Measurements from ENCODE around the gene FLYWCH1.

The FLYWCH1 gene

DNA sequence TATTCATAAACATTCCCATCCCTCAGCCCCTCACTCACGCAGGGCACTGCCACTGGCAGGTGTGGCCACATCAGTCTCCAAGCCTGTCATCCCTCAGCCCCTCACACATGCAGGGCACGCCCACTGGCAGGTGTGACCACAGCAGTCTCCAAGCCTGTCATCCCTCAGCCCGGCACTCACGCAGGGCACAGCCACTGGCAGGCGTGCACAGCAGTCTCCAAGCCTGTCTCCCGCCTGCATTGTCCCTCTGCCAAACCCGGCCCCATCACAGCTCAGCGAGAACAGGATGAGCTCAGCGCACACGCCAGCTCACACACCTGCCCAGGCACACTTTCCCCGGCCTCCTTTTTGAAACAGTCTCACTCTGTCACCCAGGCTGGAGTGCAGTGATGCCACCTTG, 40.9 kb downstream of the FLYWCH1 start:
- DNase-seq (ENCODE audit: low spot score) = no peak

DNA sequence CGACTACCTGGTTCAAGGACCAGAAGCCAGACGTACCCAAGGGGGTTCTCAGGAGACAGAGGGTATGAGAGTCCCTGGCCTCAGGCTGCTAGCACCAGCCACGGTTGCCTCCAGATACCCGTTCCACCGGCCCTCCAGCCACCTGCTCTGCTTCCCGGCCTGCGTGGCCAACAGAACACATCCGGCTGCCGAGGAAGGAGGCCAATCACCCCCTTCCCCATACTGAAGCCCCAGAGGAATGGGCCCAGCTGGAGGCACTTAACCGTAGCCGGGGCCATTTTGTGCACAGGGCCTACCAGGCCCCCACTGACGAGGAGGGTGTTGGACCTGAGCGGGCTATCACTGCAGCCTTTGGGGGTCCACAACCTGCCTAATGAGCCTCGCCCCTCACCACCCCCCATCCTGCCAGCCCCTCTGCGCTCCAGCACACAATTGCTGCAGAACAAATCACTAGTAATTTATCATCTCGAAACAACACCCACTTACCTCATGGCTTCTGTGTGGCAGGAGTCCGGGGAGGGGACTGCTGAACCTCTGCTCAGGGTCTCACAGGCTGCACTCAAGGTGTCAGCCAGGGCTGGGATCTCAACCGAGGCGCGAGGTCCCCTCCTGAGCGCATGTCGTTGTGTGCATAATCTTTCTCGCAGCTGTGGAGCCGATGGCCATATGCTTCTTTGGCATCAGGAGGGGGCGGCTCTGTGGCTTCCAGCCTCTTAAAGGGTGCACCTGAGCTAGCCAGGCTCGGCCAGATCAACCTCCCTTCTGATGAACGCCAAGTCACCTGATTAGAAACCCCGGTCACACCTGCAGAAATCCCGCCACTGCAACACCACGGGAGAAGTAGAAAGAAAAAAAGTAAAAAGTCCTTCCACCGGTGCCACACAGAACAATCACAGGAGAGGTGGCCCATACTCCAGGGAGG, 42.2 kb downstream of the FLYWCH1 start:
- no peak for DNase-seq (ENCODE audit: low spot score)

DNA sequence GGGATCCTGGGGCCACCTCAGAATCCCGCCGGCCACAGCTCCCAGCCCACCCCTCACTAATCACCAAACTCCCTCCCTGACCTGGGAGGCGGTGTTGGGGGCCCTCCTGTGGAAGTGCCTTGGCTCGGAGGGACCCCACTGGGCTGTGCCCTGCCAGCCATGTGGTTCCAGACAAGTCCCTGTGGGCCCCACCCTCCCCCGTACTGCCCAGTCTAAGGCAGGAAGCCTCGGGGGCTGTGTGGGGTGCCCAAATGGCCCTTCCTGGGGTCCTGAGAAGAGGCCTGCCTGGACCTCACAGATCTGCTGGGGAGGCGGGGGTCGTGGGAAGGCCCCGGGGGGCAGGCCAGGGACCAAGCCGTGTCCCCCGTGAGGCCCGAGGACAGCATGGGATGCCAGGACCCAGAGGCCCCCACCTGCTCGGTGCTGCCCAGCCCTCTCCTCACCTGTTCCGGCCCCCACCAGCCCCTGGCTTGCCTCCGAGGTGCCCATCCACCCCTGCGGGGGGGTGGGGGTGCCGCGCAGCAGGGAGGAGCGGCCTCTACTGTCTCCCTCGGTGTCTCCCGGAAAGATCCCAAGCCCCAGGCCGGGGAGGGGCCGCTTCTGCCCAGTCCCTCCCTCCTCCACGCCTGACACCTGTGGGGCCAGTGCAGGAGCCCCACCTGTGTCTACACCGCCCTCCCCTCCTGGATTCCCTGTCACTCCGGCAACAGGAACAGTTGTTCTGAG, 43.1 kb downstream of the FLYWCH1 start:
- no peak for DNase-seq (ENCODE audit: low spot score)

DNA sequence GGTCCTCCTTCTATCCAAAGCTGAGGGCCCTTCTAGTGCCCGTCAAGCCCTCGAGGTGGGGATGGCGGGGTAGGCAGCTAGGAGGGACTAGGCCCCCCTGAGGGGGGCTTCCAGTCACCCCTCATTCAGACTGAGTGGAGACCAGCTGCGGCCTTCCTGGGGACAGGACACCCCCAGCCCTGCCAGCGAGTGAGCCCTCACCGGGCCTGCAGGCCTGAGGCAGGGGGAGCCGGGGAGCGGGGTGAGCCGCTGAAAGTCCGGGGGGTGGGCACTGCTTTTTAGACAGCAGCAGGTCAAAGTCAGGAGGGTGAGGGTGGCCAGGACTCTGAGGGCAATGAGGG, 43.7 kb downstream of the FLYWCH1 start:
- no peak for DNase-seq (ENCODE audit: low spot score)

DNA sequence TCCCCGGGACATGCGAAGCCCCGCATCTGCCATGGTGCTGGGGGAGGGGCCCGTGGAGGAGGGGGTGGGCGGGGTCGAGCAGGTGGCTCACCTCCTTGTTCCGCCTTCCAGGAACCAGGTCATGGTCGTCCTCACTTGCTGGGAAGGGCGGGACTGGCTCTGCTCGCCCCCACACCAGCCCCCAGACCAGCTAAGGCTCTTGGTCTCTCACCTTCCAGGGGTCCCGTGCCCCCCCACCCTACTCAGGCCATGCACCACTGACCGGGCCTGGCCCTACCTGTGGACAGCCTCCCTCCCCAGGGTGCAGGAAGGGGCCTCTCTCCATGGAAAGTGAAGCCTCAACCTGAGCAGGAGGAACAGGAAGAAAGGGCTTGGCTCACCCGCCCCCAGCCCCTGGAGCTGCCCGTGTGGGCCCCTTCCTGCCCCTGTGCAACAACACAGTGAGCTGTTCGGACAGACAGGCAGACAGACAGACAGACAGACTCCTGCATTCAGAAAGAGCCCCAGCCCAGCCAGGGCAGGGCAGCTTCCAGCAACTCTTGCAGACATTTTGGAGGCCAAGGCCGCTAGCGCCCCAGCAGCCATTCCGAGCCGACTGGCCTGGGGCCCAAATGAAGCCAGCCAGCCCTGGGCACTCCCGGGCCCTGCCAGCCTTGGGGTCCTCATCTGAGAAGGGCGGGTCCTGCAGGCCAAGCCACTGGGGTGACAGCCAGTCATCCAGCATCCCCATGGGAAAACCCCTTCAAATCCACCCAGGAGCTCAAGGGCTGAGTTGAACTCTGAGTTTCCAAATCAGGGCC, 44.2 kb downstream of the FLYWCH1 start:
- no peak for DNase-seq (ENCODE audit: low spot score)

DNA sequence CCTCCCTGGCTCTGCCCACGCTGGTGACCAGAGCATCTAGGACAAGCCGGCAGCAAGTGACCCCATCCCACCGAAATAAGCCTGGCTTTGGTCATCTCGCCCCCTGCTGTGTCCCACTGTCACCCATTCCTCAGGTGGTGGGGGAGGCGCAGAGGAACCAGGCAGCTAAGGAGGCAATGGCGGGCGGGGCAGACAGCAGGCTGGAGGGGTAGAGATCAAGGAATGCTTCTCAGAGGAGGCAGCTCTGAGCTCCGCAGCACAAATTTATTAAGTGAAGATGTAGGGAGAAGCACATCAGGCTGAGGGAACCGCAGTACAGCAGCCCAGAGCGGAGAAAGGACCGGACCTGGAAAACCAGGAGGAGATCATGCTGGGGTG, 44.8 kb downstream of the FLYWCH1 start:
- DNase-seq (ENCODE audit: low spot score) = no peak

DNA sequence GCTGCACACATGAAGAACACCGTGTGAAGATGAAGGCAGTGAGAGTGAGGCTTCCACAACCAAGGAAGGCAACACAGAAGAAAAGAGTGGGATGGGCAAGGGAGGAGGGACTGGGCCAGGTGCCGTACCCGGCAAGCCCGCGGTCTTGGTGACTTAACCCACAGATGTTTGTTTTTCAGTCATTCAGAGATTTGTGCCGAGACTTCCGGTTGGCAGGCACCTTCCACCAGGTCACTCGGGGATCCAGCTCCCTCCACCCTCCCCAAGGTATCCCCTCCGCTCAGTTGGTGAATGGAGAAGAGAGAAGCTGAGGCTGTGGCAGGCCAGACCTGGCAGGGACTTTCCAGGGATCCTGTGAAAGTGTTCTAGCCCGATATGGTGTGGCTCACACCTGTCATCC, 47.5 kb downstream of the FLYWCH1 start:
- no peak for DNase-seq (ENCODE audit: low spot score)

DNA sequence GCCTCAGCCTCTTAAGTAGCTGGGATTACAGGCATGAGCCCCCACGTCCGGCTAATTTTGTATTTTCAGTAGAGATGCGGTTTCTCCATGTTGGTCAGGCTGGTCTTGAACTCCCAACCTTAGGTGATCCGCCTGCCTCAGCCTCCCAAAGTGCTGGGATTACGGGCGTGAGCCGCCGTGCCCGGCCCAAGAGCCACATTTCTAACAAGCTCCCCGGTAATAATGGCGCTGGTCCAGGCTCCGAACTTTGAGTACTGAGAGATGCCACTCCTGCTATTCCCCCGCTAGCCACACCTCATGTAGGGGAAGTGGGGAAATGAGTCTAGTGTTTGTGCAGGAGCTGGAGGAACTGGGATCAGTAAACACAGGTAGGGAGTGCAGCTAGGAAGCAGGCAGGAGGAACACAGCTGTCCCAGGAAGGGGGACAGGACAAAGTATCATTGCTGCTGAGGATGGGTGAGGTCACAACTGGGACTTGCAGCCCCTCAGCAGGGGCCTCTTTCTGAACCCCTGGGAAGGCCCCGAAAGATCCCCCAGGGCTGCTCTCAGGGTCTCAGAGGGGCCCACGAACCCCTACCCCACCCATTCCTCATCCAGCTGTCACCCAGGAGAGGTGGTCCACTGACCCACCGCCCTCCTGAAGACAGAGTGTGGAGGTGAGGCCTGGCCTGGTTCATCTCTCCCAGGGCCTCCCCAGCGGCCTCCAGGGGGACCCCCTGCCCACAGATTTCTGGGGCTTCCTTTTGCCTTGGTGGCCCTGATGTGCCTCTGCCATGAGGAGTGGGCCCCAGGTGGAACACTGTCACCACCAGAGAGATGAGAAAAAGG, 48.7 kb downstream of the FLYWCH1 start:
- DNase-seq (ENCODE audit: low spot score) = no peak

DNA sequence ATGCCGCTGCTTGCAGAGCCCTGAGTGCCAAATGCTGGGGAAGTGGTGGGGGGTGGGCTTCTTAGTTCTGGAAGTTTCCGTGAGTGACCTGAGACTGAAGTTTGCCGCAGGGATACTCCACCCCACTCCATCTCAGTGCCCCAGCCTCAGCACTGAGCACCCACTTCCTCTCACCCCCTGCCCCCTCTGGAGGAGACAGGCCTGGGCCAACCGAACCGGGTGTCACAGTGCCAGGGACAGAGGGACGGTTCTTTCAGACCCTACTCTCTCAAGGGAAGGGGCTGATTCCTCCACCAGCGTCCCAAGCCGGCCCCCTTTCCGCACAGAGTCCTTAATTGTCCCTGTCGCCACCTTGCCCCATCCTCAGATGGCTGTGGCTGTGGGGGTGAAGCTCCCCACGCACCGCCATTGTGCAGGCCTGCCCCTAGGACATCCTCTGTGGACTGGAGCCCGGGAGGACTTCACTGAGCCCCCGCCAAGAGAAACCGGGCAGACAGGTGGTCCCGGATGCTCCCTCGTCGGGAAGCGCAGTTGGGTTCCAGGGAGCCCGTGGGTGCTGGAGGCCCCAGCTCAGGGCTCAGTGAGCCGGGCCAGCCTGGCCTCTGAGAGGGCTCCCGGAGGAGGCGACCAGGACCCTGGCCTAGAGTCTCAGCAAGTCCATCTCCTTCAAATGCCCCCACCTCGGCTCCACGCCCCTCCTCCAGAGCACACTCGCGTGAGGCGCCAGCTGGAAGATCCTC, 50.8 kb downstream of the FLYWCH1 start:
- no peak for DNase-seq (ENCODE audit: low spot score)

DNA sequence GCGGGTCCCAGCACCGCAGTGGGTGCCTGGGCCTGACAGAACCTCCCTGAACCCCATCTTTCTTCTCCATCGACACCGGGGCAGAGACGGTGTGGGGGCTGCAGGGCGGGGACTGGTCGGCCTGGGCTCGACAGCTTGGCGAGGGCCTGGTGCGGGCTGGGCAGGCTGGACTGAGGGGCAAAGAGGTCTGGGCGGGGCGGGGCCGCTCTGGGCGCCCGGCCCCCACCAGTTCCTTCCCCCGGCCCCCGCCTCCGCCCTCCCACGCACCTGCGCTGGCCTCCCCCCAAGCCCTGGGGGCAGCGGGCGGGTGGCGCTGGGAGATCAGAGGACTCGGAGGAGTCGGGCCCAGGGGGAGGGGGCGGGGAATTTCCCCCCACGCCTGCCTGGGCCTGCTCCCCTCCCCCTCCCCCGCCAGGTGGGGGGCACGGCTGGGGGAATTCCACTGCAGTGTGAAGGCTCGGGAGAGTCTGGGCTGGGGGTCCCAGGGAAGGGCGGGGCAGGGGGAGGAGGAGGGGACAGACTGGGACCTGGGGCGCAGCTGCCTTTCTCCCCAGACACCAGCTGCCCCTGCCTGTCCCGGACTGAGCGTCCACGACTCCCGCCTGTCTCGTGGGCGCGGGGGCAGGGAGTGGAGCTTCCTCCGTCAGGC, 51.5 kb downstream of the FLYWCH1 start:
- DNase-seq (ENCODE audit: low spot score) = no peak

DNA sequence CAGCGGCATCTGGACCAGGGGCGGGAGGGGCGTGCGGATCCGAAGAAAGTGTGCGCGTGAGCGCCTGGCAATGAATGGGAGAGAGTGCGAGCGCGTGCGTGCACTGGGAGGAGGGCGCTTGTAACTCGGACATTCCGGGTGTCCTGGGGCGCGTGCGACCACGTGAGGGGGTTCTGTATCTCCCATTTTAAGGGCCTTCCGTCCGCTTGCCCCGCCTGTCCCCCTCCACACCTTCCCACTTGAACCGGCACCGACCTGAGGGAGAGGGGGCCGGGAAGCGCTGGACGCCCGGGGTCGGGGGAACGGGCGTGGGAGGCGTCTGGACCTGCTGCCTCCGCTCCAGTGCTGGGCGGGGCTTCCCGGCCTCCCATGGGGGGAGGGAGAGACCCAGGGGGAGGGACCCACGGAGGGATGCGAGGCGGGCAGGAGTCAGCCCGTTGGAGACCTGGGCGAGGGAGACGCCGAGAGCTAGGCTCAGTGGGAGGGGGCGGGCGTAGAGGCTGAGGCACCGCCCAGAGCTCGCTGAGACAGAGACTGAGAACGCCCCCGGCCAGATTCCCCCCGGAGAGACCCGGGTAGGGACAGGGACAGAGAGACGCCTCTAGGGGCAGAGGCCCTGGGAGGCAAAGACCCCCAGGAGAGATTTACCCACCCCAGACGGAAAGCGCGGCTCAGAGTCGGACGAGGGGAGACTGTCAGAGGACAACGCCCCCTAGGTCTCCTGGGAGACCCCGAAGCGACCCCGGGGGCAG, 52.2 kb downstream of the FLYWCH1 start, which contains the start of gene KREMEN2:
TSS of gene KREMEN2 (plus strand) at position 553 of the 752 bp plus-strand sequence. CDS start 246 bp downstream, outside the sequence.
- no peak for DNase-seq (ENCODE audit: low spot score)

DNA sequence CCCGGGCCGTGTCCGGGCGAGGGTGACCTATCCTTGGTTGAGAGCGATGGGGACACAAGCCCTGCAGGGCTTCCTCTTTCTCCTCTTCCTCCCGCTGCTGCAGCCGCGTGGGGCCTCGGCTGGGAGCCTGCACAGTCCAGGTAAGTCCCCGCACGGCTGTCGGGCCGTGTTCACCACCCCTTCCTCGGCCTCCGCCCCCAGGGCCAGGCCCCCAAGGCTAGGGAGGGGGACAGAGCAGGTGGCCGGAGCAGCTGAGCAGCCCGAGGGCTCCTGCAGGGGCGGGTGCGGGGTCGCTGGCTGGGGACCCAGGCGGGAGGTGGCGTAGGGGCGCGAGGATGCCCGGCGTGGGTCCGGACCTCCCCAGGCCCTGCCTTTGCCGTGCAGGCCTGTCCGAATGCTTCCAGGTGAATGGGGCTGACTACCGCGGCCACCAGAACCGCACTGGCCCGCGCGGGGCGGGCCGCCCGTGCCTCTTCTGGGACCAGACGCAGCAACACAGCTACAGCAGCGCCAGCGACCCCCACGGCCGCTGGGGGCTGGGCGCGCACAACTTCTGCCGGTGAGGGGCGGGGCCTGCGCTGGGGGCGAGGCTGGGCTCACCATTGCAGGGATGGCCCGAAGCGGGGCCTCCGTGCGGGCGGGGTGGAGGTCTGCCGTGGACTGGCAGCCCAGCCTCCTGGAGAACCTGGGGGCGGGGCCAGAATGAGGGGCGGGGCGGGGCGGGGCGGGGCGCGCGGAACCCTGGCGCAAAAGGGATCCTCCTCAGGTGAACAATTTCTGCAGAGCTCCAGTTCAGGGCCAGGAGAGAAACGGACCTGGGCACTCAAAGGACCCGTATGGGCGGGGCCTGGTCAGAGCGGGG, 53.0 kb downstream of the FLYWCH1 start:
- no peak for DNase-seq (ENCODE audit: low spot score)

DNA sequence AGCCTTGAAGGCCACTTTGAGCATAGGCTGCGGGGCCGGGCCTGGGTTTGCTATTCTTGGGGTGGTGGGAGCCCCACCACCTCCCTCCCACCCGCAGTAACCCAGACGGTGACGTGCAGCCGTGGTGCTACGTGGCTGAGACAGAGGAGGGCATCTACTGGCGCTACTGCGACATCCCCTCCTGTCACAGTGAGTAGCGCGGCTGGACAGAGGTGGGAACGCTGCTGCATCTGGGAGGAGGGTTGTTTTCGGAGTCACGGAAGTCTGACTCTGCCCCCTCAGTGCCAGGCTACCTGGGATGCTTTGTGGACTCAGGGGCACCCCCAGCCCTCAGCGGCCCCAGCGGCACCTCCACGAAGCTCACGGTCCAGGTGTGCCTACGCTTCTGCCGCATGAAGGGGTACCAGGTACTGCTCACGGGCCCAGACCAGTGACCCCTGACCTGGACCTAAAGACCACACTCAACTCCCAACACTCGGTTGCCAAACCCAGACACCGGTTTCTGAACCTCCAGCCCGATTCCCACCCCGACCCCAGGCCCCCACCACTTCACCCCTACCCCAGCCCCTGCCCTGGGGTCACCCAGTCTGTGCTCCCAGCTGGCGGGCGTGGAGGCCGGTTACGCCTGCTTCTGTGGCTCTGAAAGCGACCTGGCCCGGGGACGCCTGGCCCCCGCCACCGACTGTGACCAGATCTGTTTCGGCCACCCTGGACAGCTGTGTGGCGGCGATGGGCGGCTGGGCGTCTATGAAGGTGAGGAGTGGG, 54.5 kb downstream of the FLYWCH1 start:
- DNase-seq (ENCODE audit: low spot score) = no peak

DNA sequence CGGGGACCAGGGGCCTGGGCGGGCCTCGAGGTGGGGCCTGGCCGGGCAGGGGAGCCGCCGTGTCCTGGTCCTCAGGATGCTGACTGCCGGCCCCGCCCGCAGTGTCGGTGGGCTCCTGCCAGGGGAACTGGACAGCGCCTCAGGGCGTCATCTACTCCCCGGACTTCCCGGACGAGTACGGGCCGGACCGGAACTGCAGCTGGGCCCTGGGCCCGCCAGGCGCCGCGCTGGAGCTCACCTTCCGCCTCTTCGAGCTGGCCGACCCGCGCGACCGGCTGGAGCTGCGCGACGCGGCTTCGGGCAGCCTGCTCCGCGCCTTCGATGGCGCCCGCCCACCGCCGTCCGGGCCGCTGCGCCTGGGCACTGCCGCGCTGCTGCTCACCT, 55.1 kb downstream of the FLYWCH1 start:
- DNase-seq (ENCODE audit: low spot score) = no peak

DNA sequence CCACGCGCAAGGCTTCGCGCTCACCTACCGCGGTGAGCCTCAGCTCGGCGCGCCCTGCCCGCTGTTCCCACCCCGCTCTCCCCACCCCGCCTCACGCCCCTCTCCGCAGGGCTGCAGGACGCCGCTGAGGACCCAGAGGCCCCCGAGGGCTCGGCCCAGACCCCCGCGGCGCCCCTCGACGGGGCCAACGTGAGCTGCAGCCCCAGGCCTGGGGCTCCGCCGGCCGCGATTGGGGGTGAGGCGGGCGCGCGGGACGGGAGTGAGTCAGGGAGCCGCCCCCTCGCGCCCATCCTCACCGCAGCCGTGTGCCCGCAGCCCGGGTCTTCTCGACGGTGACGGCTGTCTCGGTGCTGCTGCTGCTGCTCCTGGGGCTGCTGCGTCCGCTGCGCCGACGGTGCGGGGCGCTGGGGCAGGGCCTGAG, 55.5 kb downstream of the FLYWCH1 start:
- DNase-seq (ENCODE audit: low spot score) = no peak

DNA sequence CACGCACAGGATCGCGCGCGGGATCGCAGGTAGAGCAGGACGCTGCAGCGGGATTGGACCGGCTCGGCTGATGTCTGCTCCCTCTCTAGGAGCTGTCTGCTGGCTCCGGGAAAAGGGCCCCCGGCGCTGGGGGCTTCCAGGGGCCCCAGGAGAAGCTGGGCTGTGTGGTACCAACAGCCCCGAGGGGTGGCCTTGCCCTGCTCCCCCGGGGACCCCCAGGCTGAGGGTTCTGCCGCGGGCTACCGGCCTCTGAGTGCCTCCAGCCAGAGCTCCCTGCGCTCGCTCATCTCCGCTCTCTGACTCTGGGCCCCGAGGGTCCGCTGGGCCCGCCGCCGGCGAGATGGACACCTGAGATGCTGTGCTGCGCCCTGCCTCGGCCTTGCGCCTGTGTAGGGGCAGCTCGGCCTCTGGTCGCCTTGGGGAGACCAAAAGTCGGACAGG, 56.0 kb downstream of the FLYWCH1 start:
- DNase-seq (ENCODE audit: low spot score) = no peak

DNA sequence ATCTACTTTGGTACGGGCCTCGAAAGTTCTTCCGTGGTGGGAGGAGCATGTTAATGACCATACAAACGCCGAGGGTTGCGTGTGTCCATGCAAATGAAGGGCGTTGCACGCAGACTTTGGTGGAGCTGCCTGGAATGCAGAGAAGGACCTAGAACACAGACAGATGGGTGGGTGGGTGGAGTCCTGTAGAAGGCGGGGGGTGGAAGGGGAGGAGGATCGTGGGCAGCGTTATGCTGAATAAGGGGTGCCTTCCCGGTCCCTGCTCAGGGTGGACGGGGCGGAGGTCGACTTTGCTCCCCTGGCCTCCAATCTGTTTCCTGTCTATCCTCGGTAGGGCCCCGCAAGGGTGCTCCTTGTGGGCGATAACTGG, 56.6 kb downstream of the FLYWCH1 start:
- no peak for DNase-seq (ENCODE audit: low spot score)

Data from AG08395 (cell line).